GM21390 (cell line): ENCODE results near the gene LAMC3.
A peak's percentile ranks its signal among the peaks of the same experiment; 100 is the strongest.
"Not testable (repeated sequence)": the region's sequence is repeated elsewhere in the genome, so short reads cannot be mapped to it uniquely, and the experiment has no call there.

Source experiments
- ATAC-seq: cut with Tn5 transposase; IDR thresholded peaks from one replicate; pipeline ENCODE4 v1.9.1; 2021; ENCODE audit not compliant: unreplicated experiment

LAMC3 gene

DNA sequence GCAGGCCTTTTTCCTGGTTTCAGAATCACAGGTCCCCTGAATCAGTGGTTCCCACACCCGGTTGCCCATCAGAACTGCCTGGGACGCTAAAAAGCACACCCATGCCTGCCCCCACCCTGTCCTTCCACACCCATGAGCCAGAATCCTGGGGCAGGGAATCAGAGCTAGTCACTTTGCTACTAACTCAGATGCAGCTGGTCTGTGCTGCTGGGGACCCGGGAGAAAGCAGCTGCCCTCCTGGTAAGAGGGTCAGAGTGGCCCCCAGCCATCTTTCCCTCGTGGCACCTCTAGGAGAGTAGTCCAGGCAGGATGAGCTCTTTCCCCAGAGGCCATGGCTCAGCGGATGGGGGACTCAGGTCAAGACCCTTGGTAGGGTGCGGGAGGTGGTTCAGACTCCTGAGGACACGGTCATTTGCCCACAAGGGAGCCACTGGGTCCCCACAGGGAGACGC is 105.1 kb downstream of the LAMC3 start:
- ATAC-seq = no peak

- not testable (repeated sequence) for ATAC-seq
Measured at GRCh38 chr9:131115360-131115742, 106.4 kb downstream of the LAMC3 start.

DNA sequence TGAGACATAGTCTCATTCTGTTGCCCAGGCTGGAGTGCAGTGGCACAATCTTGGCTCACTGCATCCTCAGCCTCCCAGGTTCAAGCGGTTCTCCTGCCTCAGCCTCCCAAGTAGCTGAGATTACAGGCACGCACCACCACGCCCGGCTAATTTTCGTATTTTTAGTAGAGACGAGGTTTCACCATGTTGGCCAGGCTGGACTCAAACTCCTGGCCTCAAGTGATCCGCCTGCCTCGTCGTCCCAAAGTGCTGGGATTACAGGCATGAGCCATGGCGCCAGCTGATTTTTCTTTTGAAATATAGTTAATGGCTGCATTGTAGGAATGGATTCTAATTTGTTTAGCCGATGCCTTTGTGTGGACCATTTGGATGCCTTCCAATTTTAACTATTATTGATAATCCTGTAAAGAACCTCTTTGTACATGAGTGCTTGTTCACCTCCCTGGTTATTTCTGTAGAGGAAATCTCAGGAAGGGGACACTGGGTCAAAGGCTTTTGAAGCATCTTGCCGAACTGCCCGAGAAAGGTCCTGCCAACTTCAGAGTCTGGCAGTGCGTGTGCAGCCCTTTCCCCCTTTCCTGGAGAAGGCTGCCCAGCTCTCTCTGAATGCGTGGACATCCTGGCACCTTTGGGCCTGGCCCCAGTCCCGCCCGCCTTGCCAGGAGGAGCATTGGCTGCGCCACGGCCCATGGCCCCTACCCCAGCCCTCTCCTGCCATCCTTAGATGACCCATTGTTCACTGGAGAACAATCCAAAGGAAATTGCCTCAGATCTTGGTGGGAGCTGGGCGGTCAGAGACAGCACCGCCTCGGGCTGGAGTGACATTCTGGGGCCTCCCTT is 107.5 kb downstream of the LAMC3 start:
- no peak for ATAC-seq

GRCh38 chr9:131117121-131117761 is 108.3 kb downstream of the LAMC3 start:
- no peak for ATAC-seq

DNA sequence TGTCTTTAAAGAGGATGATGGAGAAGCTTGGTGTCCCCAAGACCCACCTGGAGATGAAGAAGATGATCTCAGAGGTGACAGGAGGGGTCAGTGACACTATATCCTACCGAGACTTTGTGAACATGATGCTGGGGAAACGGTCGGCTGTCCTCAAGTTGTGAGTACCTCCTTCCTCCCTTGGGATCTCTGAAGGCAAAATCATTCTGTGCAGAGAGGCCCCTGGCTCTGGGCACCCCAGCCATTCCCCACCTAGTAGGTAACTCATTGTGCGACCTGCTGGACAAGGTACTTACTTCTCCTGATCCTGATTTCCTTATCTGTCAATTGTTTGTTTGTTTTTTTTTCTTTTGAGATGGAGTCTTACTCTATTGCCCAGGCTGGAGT is 108.8 kb downstream of the LAMC3 start:
- no peak for ATAC-seq

- ATAC-seq = no peak
Measured at GRCh38 chr9:131119600-131119999, 110.6 kb downstream of the LAMC3 start.

GRCh38 chr9:131120620-131121228 is 111.8 kb downstream of the LAMC3 start:
- ATAC-seq = no peak

- no peak for ATAC-seq
Measured at GRCh38 chr9:131121346-131121745, 112.4 kb downstream of the LAMC3 start.

DNA sequence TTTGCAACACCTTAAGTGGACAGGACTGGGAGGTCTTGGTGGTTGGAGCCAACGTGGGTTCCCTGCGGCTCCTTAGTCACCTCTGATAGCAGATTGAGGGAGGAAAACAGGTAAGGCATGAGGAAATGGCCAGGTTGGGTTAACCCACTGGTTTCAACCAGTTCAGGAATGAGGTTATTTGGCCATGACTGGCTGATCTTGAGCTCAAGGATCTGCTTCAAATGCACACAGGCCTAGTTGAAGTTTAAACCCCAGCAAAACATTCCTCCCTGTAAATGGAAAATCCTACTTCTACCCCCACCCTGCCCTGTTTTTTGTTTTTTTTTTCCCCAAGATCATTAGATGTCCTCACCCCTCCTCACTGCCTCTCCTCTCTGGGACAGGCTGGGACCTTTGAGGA is 113.2 kb downstream of the LAMC3 start:
- no peak for ATAC-seq

DNA sequence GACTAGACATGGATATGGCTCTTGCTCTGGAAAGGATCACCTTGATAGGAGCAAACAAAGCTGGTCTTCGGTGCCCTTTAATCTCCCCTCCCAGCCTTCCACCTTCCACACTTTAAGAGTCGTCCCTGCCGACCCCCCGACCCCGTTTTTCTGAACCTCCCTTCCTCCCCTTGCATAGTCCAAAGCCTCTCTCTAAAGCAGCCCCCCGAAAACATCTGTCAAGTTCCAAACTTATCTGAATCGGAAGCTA is 116.0 kb downstream of the LAMC3 start:
- no peak for ATAC-seq

GRCh38 chr9:131125288-131126058 is 116.5 kb downstream of the LAMC3 start, which contains the start of gene NUP214:
Gene NUP214 (plus strand): TSS chr9:131125586. CDS start chr9:131125705, 119 bp downstream.
- ATAC-seq = peak; percentile 94

DNA sequence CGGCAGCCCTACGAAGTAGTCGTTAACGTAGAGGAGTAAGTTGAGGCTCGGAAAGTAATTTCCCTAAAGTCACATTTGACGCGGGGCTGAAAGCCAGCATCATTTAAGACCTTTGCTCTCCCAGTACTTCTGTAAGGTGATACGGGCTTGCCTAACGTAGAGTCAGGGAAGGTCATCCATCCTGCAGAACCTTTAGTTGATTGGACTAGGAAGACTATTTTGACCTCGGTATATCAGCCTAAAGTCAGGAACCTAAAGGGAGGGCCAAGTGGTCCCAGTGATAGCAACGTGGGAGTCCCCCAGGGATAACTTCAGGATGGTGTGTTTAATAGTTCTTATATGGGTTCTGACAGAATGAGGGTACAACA is 117.1 kb downstream of the LAMC3 start:
- no peak for ATAC-seq

DNA sequence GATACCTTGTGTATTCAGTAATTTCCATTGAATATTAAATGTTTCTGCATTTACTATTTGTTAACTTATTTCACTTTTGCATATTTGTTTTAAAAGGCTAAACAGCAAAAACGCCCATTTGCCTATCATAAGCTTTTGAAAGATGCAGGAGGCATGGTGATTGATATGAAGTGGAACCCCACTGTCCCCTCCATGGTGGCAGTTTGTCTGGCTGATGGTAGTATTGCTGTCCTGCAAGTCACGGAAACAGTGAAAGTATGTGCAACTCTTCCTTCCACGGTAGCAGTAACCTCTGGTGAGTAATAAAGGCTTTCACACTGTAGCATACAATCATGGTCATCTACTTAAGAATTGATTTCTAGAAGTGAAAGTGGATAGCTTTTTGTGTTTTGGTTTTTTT is 120.2 kb downstream of the LAMC3 start:
- ATAC-seq = no peak

GRCh38 chr9:131138676-131139075 is 129.7 kb downstream of the LAMC3 start:
- no peak for ATAC-seq

DNA sequence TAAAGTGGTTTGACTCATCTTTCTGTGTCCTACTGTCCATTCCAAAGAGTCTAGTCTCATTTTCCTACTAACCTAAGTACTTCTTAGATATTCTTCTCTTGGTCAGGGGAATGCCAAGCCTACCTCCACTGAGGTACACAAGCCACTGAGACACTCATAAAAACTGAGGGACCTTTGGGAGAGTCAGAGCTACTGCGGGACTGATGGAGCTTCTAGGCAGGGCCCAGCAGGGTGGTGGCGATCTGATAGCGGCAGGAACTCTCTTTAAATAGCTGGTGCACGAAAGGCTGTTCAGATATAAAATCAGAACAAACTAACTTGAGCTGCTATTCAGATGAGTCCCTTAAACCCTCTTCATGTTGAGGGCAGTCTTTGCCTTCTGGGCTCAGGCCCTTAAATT is 131.1 kb downstream of the LAMC3 start:
- ATAC-seq = no peak

GRCh38 chr9:131140550-131140949 is 131.6 kb downstream of the LAMC3 start:
- no peak for ATAC-seq

- ATAC-seq = no peak
Measured at GRCh38 chr9:131142160-131142559, 133.2 kb downstream of the LAMC3 start.
